Tibial artery (tissue), 4 donors: ENCODE measurements around the gene CISH.
A peak's percentile ranks its signal among the peaks of the same experiment; 100 is the strongest.

Source experiments
- DNase-seq, 2 donors: peaks; one replicate each; pipeline ENCODE4 v3.0.0-alpha.2; 2019
- H3K27ac ChIP-seq, 2 donors: fragments of 200-600 bp; sonication (generic) in 1 of 2; 1 replicate in 1 of 2; 2 replicates in 1 of 2; pipeline ENCODE4 v1.5.1; 2018 to 2019; ENCODE audit warnings: mild to moderate bottlenecking in 1 of 2
- H3K27me3 ChIP-seq, 2 donors: fragments of 200-600 bp; sonication (generic) in 1 of 2; one replicate each; pipeline versions ENCODE4 v1.5.1 to v1.6.0; 2016 to 2019
- H3K36me3 ChIP-seq, 3 donors: fragments of 200-600 bp; sonication (generic) in 2 of 3; one replicate each; pipeline ENCODE4 v1.5.1; 2016 to 2019; ENCODE audit warnings: mild to moderate bottlenecking in 2 of 3
- H3K4me1 ChIP-seq, 4 donors: fragments of 200-600 bp; sonication (generic) in 2 of 4; 1 replicate in 3 of 4; 2 replicates in 1 of 4; pipeline ENCODE4 v1.5.1; 2016 to 2019
- H3K4me3 ChIP-seq, 2 donors: fragments of 200-600 bp; sonication (generic) in 1 of 2; 1 replicate in 1 of 2; 2 replicates in 1 of 2; pipeline ENCODE4 v1.5.1; 2018 to 2019; ENCODE audit warnings: mild to moderate bottlenecking in 2 of 2
- H3K9me3 ChIP-seq, 3 donors: fragments of 200-600 bp; sonication (generic) in 1 of 3; one replicate each; pipeline ENCODE4 v1.5.1; 2016 to 2019
- intact Hi-C: fragments of 100-400 bp; cut with DNase I; formaldehyde crosslinking; loops from one replicate; pipeline ENCODE4 v1.15.0; 2023; ENCODE audit warnings: low total_unique reads
- TF ChIP-seq, protein P1 (sequence below), 2 experiments: fragments of 200-600 bp in 1 of 2; fragments of 450-650 bp in 1 of 2; IDR thresholded peaks; one replicate each; pipeline ENCODE4 v1.5.1; 2017 to 2019; ENCODE audit warnings: antibody characterized with exemption in 2 of 2, mild to moderate bottlenecking in 1 of 2, moderate library complexity in 1 of 2

CISH gene

DNA sequence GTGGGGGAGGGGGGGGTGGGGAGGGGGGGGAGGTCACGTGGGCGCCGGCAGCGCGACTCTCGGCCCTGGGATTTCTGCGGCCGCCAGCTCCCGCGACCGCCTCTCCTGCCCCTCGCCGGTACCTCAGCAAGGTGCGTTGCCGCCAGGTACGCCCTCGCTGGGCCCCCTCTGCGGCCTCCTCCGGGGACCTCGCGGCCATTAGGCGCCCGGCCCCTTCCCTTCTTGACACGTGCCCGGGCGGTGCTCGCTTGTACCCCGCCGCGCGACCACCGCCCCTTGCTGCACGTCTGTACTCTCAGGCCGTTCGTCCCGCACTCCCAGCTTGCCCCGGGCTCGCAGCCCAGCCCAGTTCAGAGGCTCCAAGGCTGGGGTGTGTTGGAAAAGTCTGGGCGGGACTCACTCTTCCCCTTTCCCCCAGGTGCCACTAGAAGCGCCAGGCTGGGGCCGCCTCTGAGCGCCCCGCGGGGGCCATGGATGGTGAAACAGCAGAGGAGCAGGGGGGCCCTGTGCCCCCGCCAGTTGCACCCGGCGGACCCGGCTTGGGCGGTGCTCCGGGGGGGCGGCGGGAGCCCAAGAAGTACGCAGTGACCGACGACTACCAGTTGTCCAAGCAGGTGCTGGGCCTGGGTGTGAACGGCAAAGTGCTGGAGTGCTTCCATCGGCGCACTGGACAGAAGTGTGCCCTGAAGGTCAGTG lies 5.7 kb upstream of the CISH start, which contains the start of gene MAPKAPK3:
MAPKAPK3 (plus strand) TSS at position 56 of the 696 bp plus-strand sequence; CDS start at position 471, 415 bp downstream.
- peaks cover 0 to 35% (median 20%) of the 10 kb centered on the region in 4 donors for H3K4me1 ChIP-seq
- H3K27me3 ChIP-seq: no peaks in the 10 kb centered on the region
- TF ChIP-seq, protein P1, sequence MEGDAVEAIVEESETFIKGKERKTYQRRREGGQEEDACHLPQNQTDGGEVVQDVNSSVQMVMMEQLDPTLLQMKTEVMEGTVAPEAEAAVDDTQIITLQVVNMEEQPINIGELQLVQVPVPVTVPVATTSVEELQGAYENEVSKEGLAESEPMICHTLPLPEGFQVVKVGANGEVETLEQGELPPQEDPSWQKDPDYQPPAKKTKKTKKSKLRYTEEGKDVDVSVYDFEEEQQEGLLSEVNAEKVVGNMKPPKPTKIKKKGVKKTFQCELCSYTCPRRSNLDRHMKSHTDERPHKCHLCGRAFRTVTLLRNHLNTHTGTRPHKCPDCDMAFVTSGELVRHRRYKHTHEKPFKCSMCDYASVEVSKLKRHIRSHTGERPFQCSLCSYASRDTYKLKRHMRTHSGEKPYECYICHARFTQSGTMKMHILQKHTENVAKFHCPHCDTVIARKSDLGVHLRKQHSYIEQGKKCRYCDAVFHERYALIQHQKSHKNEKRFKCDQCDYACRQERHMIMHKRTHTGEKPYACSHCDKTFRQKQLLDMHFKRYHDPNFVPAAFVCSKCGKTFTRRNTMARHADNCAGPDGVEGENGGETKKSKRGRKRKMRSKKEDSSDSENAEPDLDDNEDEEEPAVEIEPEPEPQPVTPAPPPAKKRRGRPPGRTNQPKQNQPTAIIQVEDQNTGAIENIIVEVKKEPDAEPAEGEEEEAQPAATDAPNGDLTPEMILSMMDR (IDR thresholded peaks at IDR 0.05): no peak
- peak within 1 kb of the TSS; percentile 88 to 90 for H3K27ac ChIP-seq
- intact Hi-C loops: loop anchor here (5.0 kb wide), 1 partner anchor 775 kb away; the partner anchor contains the start of gene RBM15B
- peak; percentile 47 to 81 for DNase-seq
- peak within 1 kb of the TSS; percentile 83 to 99 for H3K4me3 ChIP-seq
- no peaks in the 10 kb centered on the region for H3K36me3 ChIP-seq
- no peaks in the 10 kb centered on the region for H3K9me3 ChIP-seq

DNA sequence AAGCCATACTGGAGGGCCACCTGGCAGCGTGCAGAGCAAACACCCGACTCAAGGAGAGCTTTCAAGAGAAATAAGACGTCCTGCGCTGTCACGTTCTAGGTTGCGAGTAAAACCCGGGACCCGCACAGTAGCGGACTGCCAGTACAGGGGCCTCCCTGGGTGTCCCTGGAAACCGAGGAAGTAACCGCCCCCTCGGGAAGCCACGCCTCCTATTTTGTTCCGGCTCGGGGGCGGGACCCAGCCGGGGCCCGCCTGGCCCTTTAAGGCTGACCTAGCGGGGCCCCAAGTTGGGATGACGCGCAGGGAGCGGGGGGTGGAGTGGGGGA lies 5.2 kb upstream of the CISH start:
- DNase-seq: peak; percentile 90 to 96
- H3K4me1 ChIP-seq: peaks cover 0 to 37% (median 22%) of the 10 kb centered on the region in 4 donors
- H3K9me3 ChIP-seq: no peaks in the 10 kb centered on the region
- H3K36me3 ChIP-seq: no peaks in the 10 kb centered on the region
- H3K27ac ChIP-seq: peak overlapping the region; percentile 88 to 90
- H3K27me3 ChIP-seq: no peaks in the 10 kb centered on the region
- intact Hi-C loops: loop anchor here (5.0 kb wide), 1 partner anchor 776 kb away; the partner anchor contains the start of gene RBM15B
- TF ChIP-seq, protein P1 (IDR thresholded peaks at IDR 0.05): no peak
- H3K4me3 ChIP-seq: peak overlapping the region; percentile 83 to 99

DNA sequence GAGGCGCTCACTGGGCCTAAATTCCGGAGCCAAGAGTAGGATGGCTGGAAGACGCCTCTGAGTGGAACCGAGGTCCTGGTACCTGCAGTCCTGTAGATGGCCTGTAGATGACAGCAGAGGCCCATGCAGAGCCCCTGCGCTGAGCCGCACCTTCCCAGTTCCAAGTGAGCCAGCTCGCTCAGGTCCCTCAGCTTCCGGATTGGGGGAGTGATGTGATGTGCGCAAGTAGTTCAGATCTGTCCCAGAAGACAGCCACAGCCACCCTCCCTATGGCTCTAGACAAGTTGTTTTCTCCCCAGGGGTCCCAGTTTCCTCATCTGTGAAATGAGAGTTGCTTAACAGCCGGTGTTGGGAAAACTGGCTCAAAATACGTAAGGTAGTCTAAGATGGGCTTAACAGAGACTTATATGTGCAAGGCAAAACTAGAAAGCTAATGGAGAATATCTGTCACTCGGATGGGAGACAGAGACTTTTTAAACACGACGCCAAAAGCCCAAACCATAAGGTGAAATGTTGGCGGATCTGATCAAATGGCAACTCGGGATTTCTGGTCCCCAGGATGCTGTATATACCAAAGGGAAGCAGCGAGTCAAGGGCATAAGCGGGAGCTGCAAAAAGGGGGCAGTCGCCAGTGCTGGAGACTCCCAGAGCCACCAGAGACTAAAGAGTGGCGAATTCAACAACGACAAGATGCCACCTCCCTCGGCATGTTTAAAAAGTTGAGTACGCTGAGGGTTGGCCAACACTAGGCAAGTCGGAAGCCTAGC lies 4.6 kb upstream of the CISH start:
- H3K27ac ChIP-seq: peak overlapping the region; percentile 88 to 90
- no peaks in the 10 kb centered on the region for H3K36me3 ChIP-seq
- intact Hi-C loops: loop anchor here (5.0 kb wide), 1 partner anchor 776 kb away; the partner anchor contains the start of gene RBM15B
- H3K4me1 ChIP-seq: peaks cover 0 to 39% (median 26%) of the 10 kb centered on the region in 4 donors
- peak; percentile 85 to 91 for DNase-seq
- H3K9me3 ChIP-seq: no peaks in the 10 kb centered on the region
- H3K27me3 ChIP-seq: no peaks in the 10 kb centered on the region
- peak overlapping the region; percentile 83 to 99 for H3K4me3 ChIP-seq
- TF ChIP-seq, protein P1 (IDR thresholded peaks at IDR 0.05): peak; percentile 98 to 100

DNA sequence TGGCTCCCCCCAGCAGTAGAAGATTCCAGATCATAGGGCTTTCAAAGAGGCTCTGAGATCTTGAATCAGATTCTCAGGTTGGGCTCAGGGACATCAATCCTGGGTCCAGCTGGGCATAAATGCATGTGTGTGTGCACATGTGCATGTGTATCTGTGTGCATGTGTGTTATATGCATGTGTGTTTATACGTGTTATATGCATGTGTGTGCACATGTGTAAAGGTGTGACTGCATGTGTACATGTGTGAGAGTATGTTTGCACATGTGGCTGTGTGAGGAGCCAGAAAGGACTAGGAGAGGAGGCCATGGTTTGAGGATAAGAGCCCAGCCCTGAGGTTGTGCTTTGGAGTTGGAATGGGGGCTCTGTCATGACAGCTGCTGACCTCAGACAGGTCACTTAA lies 3.6 kb upstream of the CISH start:
- Histone ChIP-seq H3K36me3 (no peaks in the 10 kb centered on the region), H3K4me1 (peaks cover 0 to 49% (median 36%) of the 10 kb centered on the region in 4 donors), H3K27ac (no peak overlapping the region), H3K4me3 (no peak overlapping the region), H3K27me3 (no peaks in the 10 kb centered on the region), H3K9me3 (no peaks in the 10 kb centered on the region)
- intact Hi-C loops: loop anchor here (5.0 kb wide), 1 partner anchor 777 kb away; the partner anchor contains the start of gene RBM15B
- DNase-seq: no peak
- TF ChIP-seq, protein P1 (IDR thresholded peaks at IDR 0.05): no peak

DNA sequence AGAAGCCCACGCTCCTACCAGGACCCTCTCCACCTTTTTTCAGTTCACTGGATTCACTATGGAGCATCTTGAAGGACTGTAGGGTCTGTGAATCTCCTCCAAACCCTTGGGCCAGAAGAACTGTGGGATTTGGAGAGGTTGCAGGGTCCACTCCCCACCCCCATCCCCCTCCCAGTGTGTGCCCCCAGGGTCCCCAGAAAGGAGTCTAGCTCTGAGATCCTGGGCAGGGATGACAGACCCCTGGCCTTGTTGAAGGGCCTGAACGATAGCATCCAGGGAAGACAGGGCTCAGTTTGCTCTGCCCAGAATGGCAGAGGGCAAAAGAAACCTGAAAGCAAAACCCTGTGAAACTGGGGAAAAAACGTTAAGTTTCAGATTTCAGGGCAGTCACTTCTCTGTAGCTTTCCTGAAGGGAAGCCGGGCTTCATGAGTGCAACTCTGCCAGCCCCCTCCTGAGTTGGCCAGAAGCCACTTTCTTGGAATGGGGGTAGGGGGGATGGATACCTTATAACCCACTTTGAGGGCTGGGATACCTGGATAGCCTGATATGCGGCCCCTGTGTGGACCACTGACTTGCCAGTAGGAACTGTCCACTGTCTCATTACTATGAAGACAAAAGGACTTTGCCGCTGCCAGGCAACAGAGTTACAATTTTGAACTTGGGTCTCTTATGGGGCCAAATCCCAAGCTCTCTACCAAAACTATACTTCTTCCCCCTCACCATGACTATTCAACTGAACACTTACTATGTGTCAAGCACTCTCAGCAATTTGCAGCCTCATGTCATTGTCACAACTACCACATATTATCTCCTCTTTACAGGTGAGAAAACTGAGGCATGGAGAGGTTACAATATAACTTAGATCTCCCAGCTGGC lies 1.6 kb upstream of the CISH start:
- H3K4me1 ChIP-seq: peaks cover 0 to 50% (median 38%) of the 10 kb centered on the region in 4 donors
- no peak for DNase-seq
- intact Hi-C loops: loop anchor here (1.0 kb wide), 1 partner anchor 42 kb away; no protein-coding TSS in a partner anchor

More for the DNA sequence above, 1.6 kb upstream of the CISH start:
- TF ChIP-seq, protein P1 (IDR thresholded peaks at IDR 0.05): no peak
- Histone ChIP-seq H3K4me3 (no peak overlapping the region), H3K27me3 (no peaks in the 10 kb centered on the region), H3K36me3 (peaks cover 0 to 3% (median 2%) of the 10 kb centered on the region in 3 donors), H3K9me3 (no peaks in the 10 kb centered on the region), H3K27ac (no peak overlapping the region)
